ENCODE data around the gene ZBTB14. TPM values are rescaled to one million over a fixed set of nuclear protein-coding genes. Genes with fewer than 3 reads are reported as not detected.

Gene ZBTB14
- total and polyA plus RNA-seq, 5 donors from 2014 or later: 12.2 to 22.3 (median 16.8) TPM

- Mint-ChIP-seq H3K9me3 (no peaks in the 10 kb centered on the region), H3K27me3 (no peaks in the 10 kb centered on the region), H3K4me3 (peak overlapping the region in 1 of 4 donors; percentile 1), H3K4me1 (peaks cover 22 to 27% (median 23%) of the 10 kb centered on the region in 4 donors), H3K27ac (no peak overlapping the region), H3K36me3 (peaks cover 12% of the 10 kb centered on the region)
- Histone ChIP-seq H3K27ac (ENCODE audit: insufficient read depth, low read length, poor library complexity, severe bottlenecking) (no peak overlapping the region), H3K9me3 (ENCODE audit: control insufficient read depth in 2 of 2, low read length in 2 of 2) (no peaks in the 10 kb centered on the region), H3K4me3 (ENCODE audit: low read depth, low read length) (no peak overlapping the region), H3K4me1 (ENCODE audit: control insufficient read depth, insufficient read depth, low read length, poor library complexity, severe bottlenecking) (peaks cover 17% of the 10 kb centered on the region), H3K36me3 (ENCODE audit: control insufficient read depth, insufficient read depth, low read length) (no peaks in the 10 kb centered on the region), H3K27me3 (ENCODE audit: control insufficient read depth, insufficient read depth, low read length) (no peaks in the 10 kb centered on the region)
- DNase-seq (no peak), ATAC-seq (ENCODE audit: low read depth in 2 of 2) (no peak)
Measured at GRCh38 chr18:5311301-5311989, 15.9 kb upstream of the ZBTB14 start.

- Mint-ChIP-seq H3K4me1 (peaks cover 22 to 27% (median 23%) of the 10 kb centered on the region in 4 donors), H3K36me3 (peaks cover 12% of the 10 kb centered on the region), H3K27ac (peak overlapping the region; percentile 92 to 95 (median 92)), H3K9me3 (no peaks in the 10 kb centered on the region), H3K27me3 (peaks cover 3% of the 10 kb centered on the region), H3K4me3 (peak overlapping the region; percentile 46 to 90 (median 87))
- H3K4me1 ChIP-seq (ENCODE audit: control insufficient read depth, insufficient read depth, low read length, poor library complexity, severe bottlenecking): peaks cover 17% of the 10 kb centered on the region
- peak in 2 of 3 donors; percentile 54 to 81 for DNase-seq
- H3K9me3 ChIP-seq (ENCODE audit: control insufficient read depth in 2 of 2, low read length in 2 of 2): no peaks in the 10 kb centered on the region
- H3K27me3 ChIP-seq (ENCODE audit: control insufficient read depth, insufficient read depth, low read length): no peaks in the 10 kb centered on the region
- peak; percentile 95 to 96 for ATAC-seq (ENCODE audit: low read depth in 2 of 2)
- H3K27ac ChIP-seq (ENCODE audit: insufficient read depth, low read length, poor library complexity, severe bottlenecking): peak overlapping the region; percentile 55
- no peaks in the 10 kb centered on the region for H3K36me3 ChIP-seq (ENCODE audit: control insufficient read depth, insufficient read depth, low read length)
- H3K4me3 ChIP-seq (ENCODE audit: low read depth, low read length): peak overlapping the region; percentile 92
Measured at GRCh38 chr18:5309888-5310470, 14.5 kb upstream of the ZBTB14 start.

GRCh38 chr18:5305835-5306234 lies 10.3 kb upstream of the ZBTB14 start:
- no peaks in the 10 kb centered on the region for H3K36me3 Mint-ChIP-seq
- Histone ChIP-seq H3K27ac (ENCODE audit: insufficient read depth, low read length, poor library complexity, severe bottlenecking) (no peak overlapping the region), H3K4me3 (ENCODE audit: low read depth, low read length) (no peak overlapping the region), H3K36me3 (ENCODE audit: control insufficient read depth, insufficient read depth, low read length) (no peaks in the 10 kb centered on the region), H3K27me3 (ENCODE audit: control insufficient read depth, insufficient read depth, low read length) (peaks cover 15% of the 10 kb centered on the region), H3K9me3 (ENCODE audit: control insufficient read depth in 2 of 2, low read length in 2 of 2) (no peaks in the 10 kb centered on the region), H3K4me1 (ENCODE audit: control insufficient read depth, insufficient read depth, low read length, poor library complexity, severe bottlenecking) (peaks cover 13% of the 10 kb centered on the region)
- no peak for ATAC-seq (ENCODE audit: low read depth in 2 of 2)
- H3K27me3 Mint-ChIP-seq: peaks cover 42% of the 10 kb centered on the region
- H3K4me1 Mint-ChIP-seq: peaks cover 13 to 18% (median 16%) of the 10 kb centered on the region in 4 donors
- H3K9me3 Mint-ChIP-seq: peaks cover 0 to 2% (median 0%) of the 10 kb centered on the region in 7 donors
- no peak for DNase-seq
- H3K27ac Mint-ChIP-seq: no peak overlapping the region
- H3K4me3 Mint-ChIP-seq: no peak overlapping the region

- no peaks in the 10 kb centered on the region for H3K36me3 Mint-ChIP-seq
- no peak for ATAC-seq (ENCODE audit: low read depth in 2 of 2)
- Histone ChIP-seq H3K27ac (ENCODE audit: insufficient read depth, low read length, poor library complexity, severe bottlenecking) (no peak overlapping the region), H3K4me1 (ENCODE audit: control insufficient read depth, insufficient read depth, low read length, poor library complexity, severe bottlenecking) (no peaks in the 10 kb centered on the region), H3K4me3 (ENCODE audit: low read depth, low read length) (no peak overlapping the region), H3K27me3 (ENCODE audit: control insufficient read depth, insufficient read depth, low read length) (peaks cover 23% of the 10 kb centered on the region), H3K36me3 (ENCODE audit: control insufficient read depth, insufficient read depth, low read length) (no peaks in the 10 kb centered on the region), H3K9me3 (ENCODE audit: control insufficient read depth in 2 of 2, low read length in 2 of 2) (no peaks in the 10 kb centered on the region)
- no peak for DNase-seq
- H3K4me1 Mint-ChIP-seq: peaks cover 1 to 3% (median 3%) of the 10 kb centered on the region in 4 donors
- no peak overlapping the region for H3K27ac Mint-ChIP-seq
- H3K4me3 Mint-ChIP-seq: no peak overlapping the region
- peaks cover 52% of the 10 kb centered on the region for H3K27me3 Mint-ChIP-seq
- H3K9me3 Mint-ChIP-seq: peaks cover 0 to 2% (median 0%) of the 10 kb centered on the region in 7 donors
Measured at GRCh38 chr18:5304232-5304631, 8.7 kb upstream of the ZBTB14 start.

GRCh38 chr18:5303636-5304035 lies 8.1 kb upstream of the ZBTB14 start:
- no peaks in the 10 kb centered on the region for H3K9me3 ChIP-seq (ENCODE audit: control insufficient read depth in 2 of 2, low read length in 2 of 2)
- H3K27me3 ChIP-seq (ENCODE audit: control insufficient read depth, insufficient read depth, low read length): peaks cover 23% of the 10 kb centered on the region
- no peaks in the 10 kb centered on the region for H3K4me1 Mint-ChIP-seq
- H3K36me3 ChIP-seq (ENCODE audit: control insufficient read depth, insufficient read depth, low read length): no peaks in the 10 kb centered on the region
- H3K4me1 ChIP-seq (ENCODE audit: control insufficient read depth, insufficient read depth, low read length, poor library complexity, severe bottlenecking): no peaks in the 10 kb centered on the region
- H3K27ac Mint-ChIP-seq: no peak overlapping the region
- H3K36me3 Mint-ChIP-seq: no peaks in the 10 kb centered on the region
- peaks cover 0 to 2% (median 0%) of the 10 kb centered on the region in 7 donors for H3K9me3 Mint-ChIP-seq
- no peak overlapping the region for H3K4me3 Mint-ChIP-seq
- H3K27me3 Mint-ChIP-seq: peaks cover 56% of the 10 kb centered on the region
- ATAC-seq (ENCODE audit: low read depth in 2 of 2) (no peak), DNase-seq (no peak)
- no peak overlapping the region for H3K4me3 ChIP-seq (ENCODE audit: low read depth, low read length)
- no peak overlapping the region for H3K27ac ChIP-seq (ENCODE audit: insufficient read depth, low read length, poor library complexity, severe bottlenecking)

- no peaks in the 10 kb centered on the region for H3K4me1 ChIP-seq (ENCODE audit: control insufficient read depth, insufficient read depth, low read length, poor library complexity, severe bottlenecking)
- peaks cover 23% of the 10 kb centered on the region for H3K27me3 ChIP-seq (ENCODE audit: control insufficient read depth, insufficient read depth, low read length)
- H3K9me3 Mint-ChIP-seq: peaks cover 0 to 2% (median 0%) of the 10 kb centered on the region in 7 donors
- no peak for DNase-seq
- H3K4me3 Mint-ChIP-seq: no peak overlapping the region
- H3K4me1 Mint-ChIP-seq: no peaks in the 10 kb centered on the region
- H3K9me3 ChIP-seq (ENCODE audit: control insufficient read depth in 2 of 2, low read length in 2 of 2): no peaks in the 10 kb centered on the region
- H3K36me3 Mint-ChIP-seq: no peaks in the 10 kb centered on the region
- H3K27ac Mint-ChIP-seq: no peak overlapping the region
- H3K27ac ChIP-seq (ENCODE audit: insufficient read depth, low read length, poor library complexity, severe bottlenecking): no peak overlapping the region
- H3K4me3 ChIP-seq (ENCODE audit: low read depth, low read length): no peak overlapping the region
- no peak for ATAC-seq (ENCODE audit: low read depth in 2 of 2)
- no peaks in the 10 kb centered on the region for H3K36me3 ChIP-seq (ENCODE audit: control insufficient read depth, insufficient read depth, low read length)
- peaks cover 63% of the 10 kb centered on the region for H3K27me3 Mint-ChIP-seq
Measured at GRCh38 chr18:5302606-5303005, 7.1 kb upstream of the ZBTB14 start.

GRCh38 chr18:5300476-5301010 lies 5.0 kb upstream of the ZBTB14 start:
- Histone ChIP-seq H3K27ac (ENCODE audit: insufficient read depth, low read length, poor library complexity, severe bottlenecking) (no peak overlapping the region), H3K4me1 (ENCODE audit: control insufficient read depth, insufficient read depth, low read length, poor library complexity, severe bottlenecking) (peaks cover 4% of the 10 kb centered on the region), H3K4me3 (ENCODE audit: low read depth, low read length) (no peak overlapping the region), H3K36me3 (ENCODE audit: control insufficient read depth, insufficient read depth, low read length) (no peaks in the 10 kb centered on the region), H3K27me3 (ENCODE audit: control insufficient read depth, insufficient read depth, low read length) (peaks cover 23% of the 10 kb centered on the region), H3K9me3 (ENCODE audit: control insufficient read depth in 2 of 2, low read length in 2 of 2) (no peaks in the 10 kb centered on the region)
- peak overlapping the region in 1 of 4 donors; percentile 29 for H3K4me3 Mint-ChIP-seq
- H3K4me1 Mint-ChIP-seq: peaks cover 4 to 9% (median 5%) of the 10 kb centered on the region in 4 donors
- H3K9me3 Mint-ChIP-seq: peaks cover 0 to 2% (median 0%) of the 10 kb centered on the region in 7 donors
- DNase-seq: no peak
- no peak overlapping the region for H3K27ac Mint-ChIP-seq
- H3K36me3 Mint-ChIP-seq: no peaks in the 10 kb centered on the region
- ATAC-seq (ENCODE audit: low read depth in 2 of 2): no peak
- peaks cover 70% of the 10 kb centered on the region for H3K27me3 Mint-ChIP-seq
